Measurements from ENCODE around the gene HSPA12B. TPM values are rescaled to one million over a fixed set of nuclear protein-coding genes. Genes with fewer than 3 reads are reported as not detected.

Gene HSPA12B
- total and polyA plus RNA-seq, 7 donors, result 0.69 to 10.5 (median 6.1) TPM

DNA sequence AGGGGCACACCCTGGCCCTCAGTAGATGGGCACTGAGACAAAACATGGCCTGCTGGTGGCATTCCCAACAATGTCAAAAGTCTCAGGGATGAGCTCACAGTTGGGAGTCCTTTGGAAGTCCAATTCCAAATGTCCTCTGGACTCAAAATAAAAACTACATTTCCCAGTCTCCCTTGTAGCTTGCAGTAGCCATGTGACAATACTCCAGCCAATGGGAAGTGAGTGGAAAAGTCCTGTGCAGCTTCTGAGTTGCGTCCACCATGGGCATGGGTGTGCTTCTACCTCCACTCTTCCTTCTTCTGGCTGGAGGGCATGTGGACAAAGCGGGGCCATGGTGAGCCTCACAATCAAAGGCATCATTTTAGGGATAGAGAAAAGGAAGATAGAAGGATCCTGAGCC, 44.8 kb upstream of the HSPA12B start:
- Histone ChIP-seq H3K9me3 (no peaks in the 10 kb centered on the region), H3K4me3 (no peak overlapping the region), H3K4me1 (peaks cover 0 to 31% (median 24%) of the 10 kb centered on the region in 4 donors), H3K27me3 (no peaks in the 10 kb centered on the region), H3K36me3 (no peaks in the 10 kb centered on the region), H3K27ac (peak overlapping the region; percentile 77 to 89 (median 79))
- DNase-seq, result no peak
- WGBS, 2 donors, result 63 to 66% methylated on average over 2 of the region's 2 CpGs
- intact Hi-C loops (cut with DNase I), result loop anchor here (10.0 kb wide), 2 partner anchors 157 to 917 kb away; partner anchors contain the start of gene MAVS
- TF ChIP-seq, protein P1, sequence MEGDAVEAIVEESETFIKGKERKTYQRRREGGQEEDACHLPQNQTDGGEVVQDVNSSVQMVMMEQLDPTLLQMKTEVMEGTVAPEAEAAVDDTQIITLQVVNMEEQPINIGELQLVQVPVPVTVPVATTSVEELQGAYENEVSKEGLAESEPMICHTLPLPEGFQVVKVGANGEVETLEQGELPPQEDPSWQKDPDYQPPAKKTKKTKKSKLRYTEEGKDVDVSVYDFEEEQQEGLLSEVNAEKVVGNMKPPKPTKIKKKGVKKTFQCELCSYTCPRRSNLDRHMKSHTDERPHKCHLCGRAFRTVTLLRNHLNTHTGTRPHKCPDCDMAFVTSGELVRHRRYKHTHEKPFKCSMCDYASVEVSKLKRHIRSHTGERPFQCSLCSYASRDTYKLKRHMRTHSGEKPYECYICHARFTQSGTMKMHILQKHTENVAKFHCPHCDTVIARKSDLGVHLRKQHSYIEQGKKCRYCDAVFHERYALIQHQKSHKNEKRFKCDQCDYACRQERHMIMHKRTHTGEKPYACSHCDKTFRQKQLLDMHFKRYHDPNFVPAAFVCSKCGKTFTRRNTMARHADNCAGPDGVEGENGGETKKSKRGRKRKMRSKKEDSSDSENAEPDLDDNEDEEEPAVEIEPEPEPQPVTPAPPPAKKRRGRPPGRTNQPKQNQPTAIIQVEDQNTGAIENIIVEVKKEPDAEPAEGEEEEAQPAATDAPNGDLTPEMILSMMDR (IDR thresholded peaks at IDR 0.05), result no peak
- peak in 1 of 4 donors; percentile 17 for TF ChIP-seq POLR2AphosphoS5 (IDR thresholded peaks at IDR 0.05)
- no peak for TF ChIP-seq POLR2A (IDR thresholded peaks at IDR 0.05)

DNA sequence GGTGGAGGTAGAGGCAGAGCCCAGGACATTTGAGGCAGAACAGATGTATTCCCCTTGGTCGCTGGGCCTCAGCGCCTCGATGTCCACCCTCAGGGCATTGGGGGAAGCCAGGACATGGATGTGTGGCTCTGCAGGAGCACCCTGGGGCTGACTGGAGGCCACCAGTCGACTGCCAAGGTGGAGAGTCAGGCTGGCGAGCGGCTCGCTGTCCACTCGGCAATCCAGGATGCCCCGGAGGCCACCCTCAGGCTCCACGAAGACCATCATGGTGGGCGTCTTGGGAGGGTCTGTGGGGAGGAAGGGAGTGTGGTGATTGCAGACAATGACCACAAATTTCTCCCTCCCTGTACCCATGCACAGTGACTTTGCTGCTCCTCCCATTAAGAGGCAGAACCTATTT, 42.5 kb upstream of the HSPA12B start:
- DNase-seq, result no peak
- TF ChIP-seq EP300 (IDR thresholded peaks at IDR 0.05), result no peak
- TF ChIP-seq, protein P1 (IDR thresholded peaks at IDR 0.05), result no peak
- TF ChIP-seq POLR2A (IDR thresholded peaks at IDR 0.05), result no peak
- no peak for TF ChIP-seq POLR2AphosphoS5 (IDR thresholded peaks at IDR 0.05)
- 90% methylated on average over 11 of the region's 11 CpGs for WGBS, 2 donors
- Histone ChIP-seq H3K4me3 (no peak overlapping the region), H3K27ac (no peak overlapping the region), H3K4me1 (peaks cover 0 to 31% (median 24%) of the 10 kb centered on the region in 4 donors), H3K27me3 (no peaks in the 10 kb centered on the region), H3K36me3 (no peaks in the 10 kb centered on the region), H3K9me3 (no peaks in the 10 kb centered on the region)
- intact Hi-C loops (cut with DNase I), result loop anchor here (10.0 kb wide), 2 partner anchors 155 to 915 kb away; partner anchors contain the start of gene MAVS

DNA sequence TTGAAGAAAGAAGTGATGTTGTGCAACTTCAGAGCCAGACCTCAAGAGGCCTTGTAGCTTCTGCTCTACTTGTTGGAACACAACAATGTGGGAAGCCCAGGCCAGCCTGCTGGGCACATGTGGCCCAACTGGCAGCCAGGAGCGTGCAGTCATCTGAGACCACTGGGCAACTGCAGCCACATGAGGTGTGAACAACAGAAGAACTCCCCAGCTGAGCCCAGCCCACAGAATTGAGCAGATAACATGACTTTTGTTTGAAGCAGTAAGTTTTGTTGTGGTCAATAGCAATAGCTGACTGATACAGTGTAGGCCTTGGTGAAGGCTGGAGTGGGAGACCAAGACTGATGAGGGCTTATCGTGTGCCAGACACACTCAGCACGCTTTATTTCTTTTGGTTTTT, 42.1 kb upstream of the HSPA12B start:
- H3K36me3 ChIP-seq, result no peaks in the 10 kb centered on the region

DNA sequence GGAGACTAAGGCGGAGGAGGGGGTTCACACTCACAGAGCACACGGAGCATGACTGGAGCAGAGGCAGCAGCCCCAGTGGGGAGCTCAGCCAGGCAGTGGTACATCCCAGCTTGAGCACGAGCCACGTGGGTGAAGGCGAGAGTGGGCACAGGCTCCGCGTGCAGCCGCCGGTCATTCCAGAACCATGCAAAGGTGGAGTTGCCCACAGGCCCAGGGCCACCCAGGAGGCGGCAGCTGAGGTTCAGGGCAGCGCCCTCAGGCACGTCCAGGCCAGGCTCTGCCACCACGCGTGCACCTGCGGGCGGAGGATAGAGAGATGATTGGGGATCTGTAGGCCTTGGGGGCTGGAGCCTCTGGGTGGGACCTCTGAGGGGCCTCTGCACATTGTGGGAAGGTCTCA, 41.2 kb upstream of the HSPA12B start:
- H3K27ac ChIP-seq, result no peak overlapping the region
- H3K27me3 ChIP-seq, result no peaks in the 10 kb centered on the region
- H3K9me3 ChIP-seq, result peaks cover 0 to 2% (median 0%) of the 10 kb centered on the region in 4 donors
- peaks cover 0 to 20% (median 14%) of the 10 kb centered on the region in 4 donors for H3K4me1 ChIP-seq
- no peak for DNase-seq
- no peak for TF ChIP-seq POLR2A (IDR thresholded peaks at IDR 0.05)
- no peak for TF ChIP-seq POLR2AphosphoS5 (IDR thresholded peaks at IDR 0.05)
- no peak for TF ChIP-seq EP300 (IDR thresholded peaks at IDR 0.05)
- TF ChIP-seq, protein P1 (IDR thresholded peaks at IDR 0.05), result no peak
- H3K4me3 ChIP-seq, result no peak overlapping the region
- WGBS, 2 donors, result 92 to 93% methylated on average over 16 of the region's 16 CpGs
- no peaks in the 10 kb centered on the region for H3K36me3 ChIP-seq
- intact Hi-C loops (cut with DNase I), result no loop called here

More for the DNA sequence above, 42.1 kb upstream of the HSPA12B start:
- Histone ChIP-seq H3K9me3 (no peaks in the 10 kb centered on the region), H3K27ac (no peak overlapping the region), H3K4me1 (peaks cover 0 to 29% (median 23%) of the 10 kb centered on the region in 4 donors), H3K4me3 (no peak overlapping the region), H3K27me3 (no peaks in the 10 kb centered on the region)
- DNase-seq, result no peak
- WGBS, 2 donors, result 95 to 97% methylated on average over 3 of the region's 3 CpGs
- TF ChIP-seq EP300 (IDR thresholded peaks at IDR 0.05) (no peak), POLR2AphosphoS5 (IDR thresholded peaks at IDR 0.05) (no peak), POLR2A (IDR thresholded peaks at IDR 0.05) (no peak)
- TF ChIP-seq, protein P1 (IDR thresholded peaks at IDR 0.05), result no peak
- intact Hi-C loops (cut with DNase I), result no loop called here

DNA sequence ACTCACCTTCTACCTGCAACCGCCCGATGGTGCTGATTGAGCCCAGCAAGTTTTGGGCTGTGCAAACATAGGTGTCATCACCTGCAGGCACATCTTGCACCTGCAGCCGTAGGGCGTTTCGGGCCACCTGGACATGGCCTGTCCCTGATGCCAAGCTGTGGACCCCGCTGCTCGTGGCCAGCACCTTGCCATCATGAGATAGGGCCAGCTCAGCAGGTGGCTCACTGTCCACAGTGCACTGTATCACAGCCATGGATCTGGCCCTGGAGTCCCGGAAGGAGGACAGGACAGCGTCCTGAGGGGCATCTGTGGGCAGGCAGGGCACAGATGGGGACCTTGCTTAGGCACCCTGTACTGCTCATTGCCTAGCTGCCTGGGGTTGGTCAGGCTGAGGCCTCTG, 40.6 kb upstream of the HSPA12B start:
- WGBS, 2 donors, result 81 to 84% methylated on average over 9 of the region's 9 CpGs
- Histone ChIP-seq H3K4me1 (peaks cover 0 to 15% (median 10%) of the 10 kb centered on the region in 4 donors), H3K36me3 (no peaks in the 10 kb centered on the region), H3K27me3 (no peaks in the 10 kb centered on the region), H3K4me3 (no peak overlapping the region), H3K27ac (no peak overlapping the region), H3K9me3 (peaks cover 0 to 6% (median 1%) of the 10 kb centered on the region in 4 donors)
- no peak for DNase-seq
- intact Hi-C loops (cut with DNase I), result no loop called here
- TF ChIP-seq, protein P1 (IDR thresholded peaks at IDR 0.05), result no peak
- TF ChIP-seq EP300 (IDR thresholded peaks at IDR 0.05) (no peak), POLR2AphosphoS5 (IDR thresholded peaks at IDR 0.05) (no peak), POLR2A (IDR thresholded peaks at IDR 0.05) (no peak)
